GM12878 (cell line): ENCODE results near the gene ANO3. TPM values are rescaled to one million over a fixed set of nuclear protein-coding genes. Genes with fewer than 3 reads are reported as not detected.

Experiments
- BMI1 ChIP-seq: fragments of 450-650 bp; IDR thresholded peaks from 2 replicates; pipeline ENCODE4 v1.6.1; 2016; ENCODE audit warnings: mild to moderate bottlenecking, moderate library complexity, borderline replicate concordance
- MTA2 ChIP-seq: fragments of 450-650 bp; IDR thresholded peaks from 2 replicates; pipeline ENCODE4 v1.6.1; 2016; ENCODE audit warnings: low read depth, mild to moderate bottlenecking, moderate library complexity
- NFYB ChIP-seq: IDR thresholded peaks from 2 replicates; pipeline ENCODE4 v1.6.1; 2011; ENCODE audit warnings: low read depth, mild to moderate bottlenecking, low read length, improper control_type of control experiment, moderate library complexity; ENCODE audit not compliant: insufficient read depth
- NR2F1 ChIP-seq: fragments of 450-650 bp; conservative IDR thresholded peaks from 2 replicates; pipeline ENCODE4 v1.6.1; 2017; ENCODE audit warnings: mild to moderate bottlenecking
- polyA plus RNA-seq, 11 experiments: library from polyadenylated mRNA; depleted of rRNA in 4 of 11; unstranded in 6 of 11; stranded (reverse) in 5 of 11; fragments of >200 nt; fragmentation: Nextera tagmentation in 4 of 11; fragmentation: Illumina TruSeq in 1 of 11; extraction: Ambion mirVana in 4 of 11; extraction: Trizol in 1 of 11; gene quantifications; 1 replicate in 1 of 11; 2 replicates in 10 of 11; pipeline versions ENCODE4 v1.2.1 to v1.2.3, GENCODE V29; 2011 to 2016; ENCODE audit warnings: inconsistent platforms in 2 of 11, missing spikeins in 2 of 11, low read depth in 1 of 11
- total RNA-seq, 4 experiments: library from RNA; depleted of rRNA in 3 of 4; stranded (reverse); fragments of >200 nt in 3 of 4; fragmentation: Illumina TruSeq in 1 of 4; extraction: Trizol in 1 of 4; gene quantifications; 2 replicates each; pipeline versions ENCODE4 v1.2.1 to v1.2.3, GENCODE V29; 2013 to 2021
- TF ChIP-seq, protein P1 (sequence below): fragments of 450-650 bp; IDR thresholded peaks from 2 replicates; pipeline ENCODE4 v1.6.1; 2017; ENCODE audit warnings: antibody characterized with exemption, mild to moderate bottlenecking, moderate library complexity
- TF ChIP-seq, protein P2 (sequence below): fragments of 450-650 bp; IDR thresholded peaks from 2 replicates; pipeline ENCODE4 v1.6.1; 2017; ENCODE audit warnings: mild to moderate bottlenecking, moderate library complexity

The ANO3 gene
- total and polyA plus RNA-seq, 10 of the 15 experiments (the other 5 are each of a cell fraction or from before 2014, with no cell fraction given) = 0.13 to 5.9 (median 0.44) TPM

DNA sequence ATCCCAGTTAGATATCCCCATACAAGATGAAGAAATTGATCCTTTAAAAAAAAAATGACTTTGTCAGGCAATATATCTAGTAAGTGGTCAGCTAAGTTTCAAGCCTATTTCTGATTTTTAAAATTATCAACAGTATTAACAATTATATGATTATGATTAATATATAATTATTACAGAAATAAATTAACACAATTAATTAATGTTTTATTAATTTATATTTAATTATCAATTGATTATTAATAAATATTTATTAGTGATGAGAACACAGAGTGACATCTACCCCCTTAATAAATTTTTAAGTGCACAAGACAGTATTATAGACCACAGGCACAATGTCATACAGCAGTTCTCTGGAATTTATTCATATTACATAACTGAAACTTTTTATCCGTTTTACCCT is 218.1 kb downstream of the ANO3 start (continued):
- TF ChIP-seq, protein P1, sequence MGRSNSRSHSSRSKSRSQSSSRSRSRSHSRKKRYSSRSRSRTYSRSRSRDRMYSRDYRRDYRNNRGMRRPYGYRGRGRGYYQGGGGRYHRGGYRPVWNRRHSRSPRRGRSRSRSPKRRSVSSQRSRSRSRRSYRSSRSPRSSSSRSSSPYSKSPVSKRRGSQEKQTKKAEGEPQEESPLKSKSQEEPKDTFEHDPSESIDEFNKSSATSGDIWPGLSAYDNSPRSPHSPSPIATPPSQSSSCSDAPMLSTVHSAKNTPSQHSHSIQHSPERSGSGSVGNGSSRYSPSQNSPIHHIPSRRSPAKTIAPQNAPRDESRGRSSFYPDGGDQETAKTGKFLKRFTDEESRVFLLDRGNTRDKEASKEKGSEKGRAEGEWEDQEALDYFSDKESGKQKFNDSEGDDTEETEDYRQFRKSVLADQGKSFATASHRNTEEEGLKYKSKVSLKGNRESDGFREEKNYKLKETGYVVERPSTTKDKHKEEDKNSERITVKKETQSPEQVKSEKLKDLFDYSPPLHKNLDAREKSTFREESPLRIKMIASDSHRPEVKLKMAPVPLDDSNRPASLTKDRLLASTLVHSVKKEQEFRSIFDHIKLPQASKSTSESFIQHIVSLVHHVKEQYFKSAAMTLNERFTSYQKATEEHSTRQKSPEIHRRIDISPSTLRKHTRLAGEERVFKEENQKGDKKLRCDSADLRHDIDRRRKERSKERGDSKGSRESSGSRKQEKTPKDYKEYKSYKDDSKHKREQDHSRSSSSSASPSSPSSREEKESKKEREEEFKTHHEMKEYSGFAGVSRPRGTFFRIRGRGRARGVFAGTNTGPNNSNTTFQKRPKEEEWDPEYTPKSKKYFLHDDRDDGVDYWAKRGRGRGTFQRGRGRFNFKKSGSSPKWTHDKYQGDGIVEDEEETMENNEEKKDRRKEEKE = no peak
- TF ChIP-seq BMI1 (no peak), NR2F1 (no peak), NFYB (no peak), MTA2 (no peak)
- TF ChIP-seq, protein P2, sequence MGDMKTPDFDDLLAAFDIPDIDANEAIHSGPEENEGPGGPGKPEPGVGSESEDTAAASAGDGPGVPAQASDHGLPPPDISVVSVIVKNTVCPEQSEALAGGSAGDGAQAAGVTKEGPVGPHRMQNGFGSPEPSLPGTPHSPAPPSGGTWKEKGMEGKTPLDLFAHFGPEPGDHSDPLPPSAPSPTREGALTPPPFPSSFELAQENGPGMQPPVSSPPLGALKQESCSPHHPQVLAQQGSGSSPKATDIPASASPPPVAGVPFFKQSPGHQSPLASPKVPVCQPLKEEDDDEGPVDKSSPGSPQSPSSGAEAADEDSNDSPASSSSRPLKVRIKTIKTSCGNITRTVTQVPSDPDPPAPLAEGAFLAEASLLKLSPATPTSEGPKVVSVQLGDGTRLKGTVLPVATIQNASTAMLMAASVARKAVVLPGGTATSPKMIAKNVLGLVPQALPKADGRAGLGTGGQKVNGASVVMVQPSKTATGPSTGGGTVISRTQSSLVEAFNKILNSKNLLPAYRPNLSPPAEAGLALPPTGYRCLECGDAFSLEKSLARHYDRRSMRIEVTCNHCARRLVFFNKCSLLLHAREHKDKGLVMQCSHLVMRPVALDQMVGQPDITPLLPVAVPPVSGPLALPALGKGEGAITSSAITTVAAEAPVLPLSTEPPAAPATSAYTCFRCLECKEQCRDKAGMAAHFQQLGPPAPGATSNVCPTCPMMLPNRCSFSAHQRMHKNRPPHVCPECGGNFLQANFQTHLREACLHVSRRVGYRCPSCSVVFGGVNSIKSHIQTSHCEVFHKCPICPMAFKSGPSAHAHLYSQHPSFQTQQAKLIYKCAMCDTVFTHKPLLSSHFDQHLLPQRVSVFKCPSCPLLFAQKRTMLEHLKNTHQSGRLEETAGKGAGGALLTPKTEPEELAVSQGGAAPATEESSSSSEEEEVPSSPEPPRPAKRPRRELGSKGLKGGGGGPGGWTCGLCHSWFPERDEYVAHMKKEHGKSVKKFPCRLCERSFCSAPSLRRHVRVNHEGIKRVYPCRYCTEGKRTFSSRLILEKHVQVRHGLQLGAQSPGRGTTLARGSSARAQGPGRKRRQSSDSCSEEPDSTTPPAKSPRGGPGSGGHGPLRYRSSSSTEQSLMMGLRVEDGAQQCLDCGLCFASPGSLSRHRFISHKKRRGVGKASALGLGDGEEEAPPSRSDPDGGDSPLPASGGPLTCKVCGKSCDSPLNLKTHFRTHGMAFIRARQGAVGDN = no peak
